Stimulated activated naive B cell treated with anti-CD40 and anti-IgM and Interleukin-4, amounts not matched to agents 10 μg/mL and 1 μg/mL and 100 μg/mL, for 72 hours (primary cell): ENCODE measurements around the gene AHCTF1.

Experiments
- ATAC-seq, 2 donors: fragments of 150-1000 bp; cut with Tn5 transposase; replicated peaks; 2 replicates each; pipeline ENCODE4 v1.10.0; 2021; ENCODE audit warnings: moderate library complexity in 1 of 2
- DNase-seq: peaks from one replicate; pipeline ENCODE4 v3.0.0; 2021
- H3K27ac Mint-ChIP-seq: one replicate; pipeline ENCODE4 v1.8.0; 2022; ENCODE audit warnings: mild to moderate bottlenecking, mixed read lengths
- H3K27me3 Mint-ChIP-seq, 2 donors: one replicate each; pipeline ENCODE4 v1.8.0; 2022; ENCODE audit warnings: mixed read lengths in 2 of 2
- H3K36me3 Mint-ChIP-seq, 2 donors: one replicate each; pipeline ENCODE4 v1.8.0; 2022; ENCODE audit warnings: mixed read lengths in 2 of 2, mild to moderate bottlenecking in 1 of 2
- H3K4me1 Mint-ChIP-seq, 2 donors: one replicate each; pipeline ENCODE4 v1.8.0; 2022; ENCODE audit warnings: mixed read lengths in 2 of 2, mild to moderate bottlenecking in 1 of 2
- H3K4me3 Mint-ChIP-seq, 2 donors: one replicate each; pipeline ENCODE4 v1.8.0; 2022; ENCODE audit warnings: mild to moderate bottlenecking in 2 of 2, mixed read lengths in 2 of 2, moderate library complexity in 1 of 2
- H3K9me3 Mint-ChIP-seq, 2 donors: one replicate each; pipeline ENCODE4 v1.8.0; 2022; ENCODE audit warnings: mixed read lengths in 2 of 2, mild to moderate bottlenecking in 1 of 2

Gene AHCTF1

GRCh38 chr1:246794828-246795671 is 136.7 kb downstream of the AHCTF1 start:
- no peaks in the 10 kb centered on the region for H3K4me1 Mint-ChIP-seq
- H3K4me3 Mint-ChIP-seq, result no peak overlapping the region
- peaks cover 10 to 15% of the 10 kb centered on the region in 2 donors for H3K27me3 Mint-ChIP-seq
- no peak for ATAC-seq
- DNase-seq, result no peak
- H3K27ac Mint-ChIP-seq, result no peak overlapping the region
- no peaks in the 10 kb centered on the region for H3K9me3 Mint-ChIP-seq
- no peaks in the 10 kb centered on the region for H3K36me3 Mint-ChIP-seq

DNA sequence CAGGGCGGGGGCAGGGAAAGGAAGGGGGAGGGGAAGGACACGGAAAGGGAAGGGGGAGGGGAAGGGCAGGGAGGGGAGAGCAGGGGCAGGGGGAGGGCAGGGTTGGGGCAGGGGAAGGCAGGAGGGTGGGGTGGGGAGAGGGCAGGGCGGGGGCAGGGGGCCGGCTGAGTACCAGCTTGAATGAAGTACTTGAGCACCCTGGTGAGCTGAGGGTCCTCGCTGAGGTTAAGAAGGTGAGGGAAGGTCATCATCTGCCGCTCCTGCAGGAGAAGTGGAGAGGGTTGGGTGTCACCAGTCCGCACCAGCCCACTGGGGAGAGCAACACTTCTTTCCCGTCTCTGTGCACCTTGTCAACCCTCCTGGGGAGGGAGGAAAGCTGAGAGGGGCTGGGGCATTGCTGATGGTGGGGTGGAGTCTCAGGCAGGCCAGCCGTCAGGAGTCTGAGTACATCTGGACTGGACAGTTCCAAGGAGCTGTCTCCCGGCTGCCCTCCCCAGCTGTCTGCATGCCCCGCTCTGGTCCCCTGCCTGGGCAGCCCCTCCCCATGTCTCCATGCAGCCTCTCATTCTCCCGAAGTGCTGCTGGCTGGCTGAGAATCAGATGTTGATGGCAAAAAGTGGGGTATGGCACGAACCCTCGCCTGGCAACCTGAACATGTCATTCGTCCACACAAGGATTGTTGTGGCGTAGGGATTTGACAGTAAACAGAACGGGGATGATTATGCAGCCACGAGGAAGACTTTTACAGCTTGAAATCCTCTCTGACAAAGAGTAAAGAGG is 137.5 kb downstream of the AHCTF1 start:
- no peak for DNase-seq
- H3K27me3 Mint-ChIP-seq, result peaks cover 18 to 22% of the 10 kb centered on the region in 2 donors
- no peaks in the 10 kb centered on the region for H3K9me3 Mint-ChIP-seq
- H3K4me1 Mint-ChIP-seq, result no peaks in the 10 kb centered on the region
- no peak overlapping the region for H3K4me3 Mint-ChIP-seq
- H3K36me3 Mint-ChIP-seq, result no peaks in the 10 kb centered on the region
- H3K27ac Mint-ChIP-seq, result no peak overlapping the region
- ATAC-seq, result no peak

- DNase-seq (no peak), ATAC-seq (no peak)
- peaks cover 24 to 26% of the 10 kb centered on the region in 2 donors for H3K27me3 Mint-ChIP-seq
- H3K9me3 Mint-ChIP-seq, result no peaks in the 10 kb centered on the region
- H3K27ac Mint-ChIP-seq, result peak overlapping the region; percentile 56
- no peaks in the 10 kb centered on the region for H3K4me1 Mint-ChIP-seq
- no peak overlapping the region for H3K4me3 Mint-ChIP-seq
- no peaks in the 10 kb centered on the region for H3K36me3 Mint-ChIP-seq
Measured at GRCh38 chr1:246793356-246793896, 138.3 kb downstream of the AHCTF1 start.

DNA sequence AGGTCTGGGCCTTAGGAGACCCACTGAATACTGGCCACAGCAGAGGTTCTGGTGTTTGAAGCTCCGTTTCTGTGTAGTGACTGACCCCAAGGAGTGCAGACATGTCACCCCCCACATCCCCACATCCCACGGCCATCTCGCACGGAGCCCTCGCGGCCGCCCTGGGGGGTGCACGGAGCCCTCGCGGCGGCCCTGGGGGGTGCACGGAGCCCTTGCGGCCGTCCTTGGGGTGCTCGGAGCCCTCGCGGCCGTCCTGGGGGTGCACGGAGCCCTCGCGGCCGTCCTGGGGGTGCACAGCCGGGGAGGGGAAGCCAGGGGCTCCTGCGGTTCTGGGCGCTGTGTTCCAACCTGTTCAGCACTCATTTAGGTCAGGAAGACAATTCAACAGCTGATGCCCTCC is 139.1 kb downstream of the AHCTF1 start:
- Mint-ChIP-seq H3K27me3 (peaks cover 25 to 28% of the 10 kb centered on the region in 2 donors), H3K4me1 (no peaks in the 10 kb centered on the region), H3K27ac (no peak overlapping the region), H3K4me3 (no peak overlapping the region), H3K36me3 (no peaks in the 10 kb centered on the region), H3K9me3 (no peaks in the 10 kb centered on the region)
- DNase-seq, result no peak
- no peak for ATAC-seq

DNA sequence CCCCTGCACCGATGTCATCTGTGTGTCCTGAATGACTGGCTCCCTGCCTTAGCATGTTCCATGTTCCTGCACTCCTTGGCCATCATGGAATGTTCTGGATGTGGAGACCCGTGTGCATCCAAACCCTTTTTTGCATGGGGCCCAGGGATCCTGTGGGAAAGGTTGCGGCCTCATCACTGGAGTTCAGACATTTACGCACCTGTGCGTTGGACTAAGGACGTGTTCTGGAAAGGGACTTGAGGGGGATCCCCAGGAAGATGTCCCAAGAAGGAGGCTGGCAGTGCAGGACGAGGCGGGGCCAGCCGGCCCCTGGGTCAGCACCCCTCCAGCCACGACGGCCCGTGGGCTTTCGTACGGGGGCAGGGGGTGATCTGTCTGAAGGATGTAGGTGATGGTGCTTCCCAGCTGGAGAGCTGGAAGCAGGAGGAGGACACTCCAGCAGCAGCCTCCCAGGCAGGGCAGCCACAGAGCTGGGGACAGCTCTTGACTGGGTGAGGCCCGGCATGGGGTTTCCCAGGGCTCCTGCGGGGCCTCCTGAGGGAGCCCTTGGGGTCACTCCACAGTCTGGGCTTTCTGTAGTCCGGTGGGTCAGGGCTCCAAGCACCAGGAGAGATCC is 140.3 kb downstream of the AHCTF1 start:
- H3K9me3 Mint-ChIP-seq, result no peaks in the 10 kb centered on the region
- H3K4me1 Mint-ChIP-seq, result no peaks in the 10 kb centered on the region
- no peak for DNase-seq
- H3K27ac Mint-ChIP-seq, result no peak overlapping the region
- H3K27me3 Mint-ChIP-seq, result peaks cover 25 to 28% of the 10 kb centered on the region in 2 donors
- H3K4me3 Mint-ChIP-seq, result no peak overlapping the region
- no peaks in the 10 kb centered on the region for H3K36me3 Mint-ChIP-seq
- ATAC-seq, result no peak

GRCh38 chr1:246790833-246791232 is 140.9 kb downstream of the AHCTF1 start:
- Mint-ChIP-seq H3K4me1 (no peaks in the 10 kb centered on the region), H3K27me3 (peaks cover 27 to 28% of the 10 kb centered on the region in 2 donors), H3K4me3 (no peak overlapping the region), H3K36me3 (peaks cover 0 to under 1% of the 10 kb centered on the region in 2 donors), H3K9me3 (peaks cover under 1 to 1% of the 10 kb centered on the region in 2 donors), H3K27ac (no peak overlapping the region)
- ATAC-seq (no peak), DNase-seq (no peak)

GRCh38 chr1:246790364-246790763 is 141.4 kb downstream of the AHCTF1 start:
- Mint-ChIP-seq H3K27ac (no peak overlapping the region), H3K4me1 (no peaks in the 10 kb centered on the region), H3K27me3 (peaks cover 28 to 31% of the 10 kb centered on the region in 2 donors), H3K36me3 (peaks cover 2 to 3% of the 10 kb centered on the region in 2 donors), H3K4me3 (no peak overlapping the region), H3K9me3 (peaks cover 3 to 4% of the 10 kb centered on the region in 2 donors)
- ATAC-seq, result no peak
- no peak for DNase-seq

DNA sequence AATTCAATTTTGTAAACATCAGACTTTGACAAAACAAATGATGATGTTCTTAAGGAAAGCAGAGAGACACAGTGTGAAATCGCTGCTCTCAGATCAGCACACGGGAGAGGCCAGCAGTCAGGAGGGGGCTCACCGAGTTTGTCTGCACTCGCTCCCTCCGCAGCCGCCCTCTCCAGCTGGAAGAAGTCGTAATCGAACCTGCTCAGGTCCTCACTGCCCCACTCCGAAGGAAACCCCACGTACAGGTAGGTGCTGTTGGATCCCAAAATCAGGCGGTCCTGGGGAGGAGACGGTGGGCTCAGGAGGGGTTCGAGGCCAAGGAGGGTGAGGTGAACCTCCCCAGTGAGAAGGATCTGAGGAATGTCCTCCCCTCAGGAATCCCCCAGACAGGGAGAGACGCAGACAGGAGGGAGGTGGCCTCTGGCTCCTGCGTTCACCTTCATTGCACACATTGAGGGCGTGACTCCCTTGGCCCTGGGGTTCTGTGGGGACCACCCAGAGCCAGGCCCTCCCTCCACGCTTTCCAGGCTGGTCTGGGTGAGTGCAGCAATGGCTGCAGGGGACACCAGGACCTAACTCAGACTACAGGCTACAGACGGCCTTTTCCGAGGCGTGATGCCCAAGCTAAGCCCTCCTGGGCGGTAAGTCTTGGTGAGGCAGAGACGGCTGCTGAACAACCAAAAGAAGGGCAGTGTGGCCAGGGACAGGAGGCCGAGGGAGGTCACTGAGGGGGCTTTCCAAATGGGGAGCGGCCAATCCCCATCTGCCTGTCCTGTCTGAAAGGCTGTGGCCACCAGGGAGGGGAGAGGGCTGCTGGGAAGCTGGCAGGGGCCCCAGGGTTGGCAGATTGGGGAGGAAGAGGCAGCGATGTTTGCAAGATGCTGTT is 142.1 kb downstream of the AHCTF1 start:
- H3K27me3 Mint-ChIP-seq, result peaks cover 28 to 38% of the 10 kb centered on the region in 2 donors
- H3K4me3 Mint-ChIP-seq, result no peak overlapping the region
- no peak for DNase-seq
- ATAC-seq, result no peak
- H3K36me3 Mint-ChIP-seq, result peaks cover 2 to 3% of the 10 kb centered on the region in 2 donors
- peaks cover 3 to 4% of the 10 kb centered on the region in 2 donors for H3K9me3 Mint-ChIP-seq
- H3K27ac Mint-ChIP-seq, result no peak overlapping the region
- H3K4me1 Mint-ChIP-seq, result peaks cover 2 to 4% of the 10 kb centered on the region in 2 donors
